Fibroblast of the aortic adventitia (primary cell): ENCODE results near the gene SCN2A. TPM values are rescaled to one million over a fixed set of nuclear protein-coding genes. Genes with fewer than 3 reads are reported as not detected.
"Not testable (repeated sequence)": the region's sequence is repeated elsewhere in the genome, so short reads cannot be mapped to it uniquely, and the experiment has no call there.

Experiments used
- DNase-seq: peaks from one replicate; pipeline ENCODE4 v3.0.0-alpha.2; 2010; ENCODE audit warnings: low read depth
- H3K4me3 ChIP-seq: 2 replicates; pipeline ENCODE4 v1.5.1; 2011; ENCODE audit warnings: low read depth, mild to moderate bottlenecking, control low read depth, low read length, moderate library complexity
- CTCF ChIP-seq: IDR thresholded peaks from 2 replicates; pipeline ENCODE4 v1.5.1; 2011; ENCODE audit warnings: mild to moderate bottlenecking, low read length, control low read depth, inconsistent platforms; ENCODE audit not compliant: insufficient read depth
- total RNA-seq: library from RNA; depleted of rRNA; stranded (reverse); fragments of >200 nt; gene quantifications from 2 replicates; pipeline ENCODE4 v1.2.3, GENCODE V29; 2012; ENCODE audit warnings: low replicate concordance

Gene SCN2A
- total RNA-seq, 1 donor, result 16.7 TPM

GRCh38 chr2:165295643-165296042, 56.4 kb downstream of the SCN2A start:
- no peak for TF ChIP-seq CTCF
- no peak overlapping the region for H3K4me3 ChIP-seq
- no peak for DNase-seq

- DNase-seq, result peak; percentile 83
- no peak overlapping the region for H3K4me3 ChIP-seq
- TF ChIP-seq CTCF, result no peak
Observed at GRCh38 chr2:165305391-165306096, 66.3 kb downstream of the SCN2A start.

- no peak for TF ChIP-seq CTCF
- DNase-seq, result no peak
- no peak overlapping the region for H3K4me3 ChIP-seq
Observed at GRCh38 chr2:165307317-165307716, 68.1 kb downstream of the SCN2A start.

- no peak overlapping the region for H3K4me3 ChIP-seq
- TF ChIP-seq CTCF, result no peak
Observed at GRCh38 chr2:165311949-165312348, 72.7 kb downstream of the SCN2A start.

GRCh38 chr2:165312999-165313398, 73.8 kb downstream of the SCN2A start:
- no peak overlapping the region for H3K4me3 ChIP-seq
- no peak for DNase-seq
- no peak for TF ChIP-seq CTCF

More at GRCh38 chr2:165311949-165312348, 72.7 kb downstream of the SCN2A start:
- DNase-seq, result no peak

- DNase-seq, result no peak
- TF ChIP-seq CTCF, result no peak
- no peak overlapping the region for H3K4me3 ChIP-seq
Observed at GRCh38 chr2:165313509-165313908, 74.3 kb downstream of the SCN2A start.

- no peak for DNase-seq
- no peak for TF ChIP-seq CTCF
- H3K4me3 ChIP-seq, result no peak overlapping the region
Observed at GRCh38 chr2:165328272-165328671, 89.1 kb downstream of the SCN2A start.

- H3K4me3 ChIP-seq, DNase-seq: not testable (repeated sequence)
Observed at GRCh38 chr2:165344276-165344675, 105.1 kb downstream of the SCN2A start.
